Femur (tissue), 1 donor: ENCODE results near the gene ADO.
"Not testable (repeated sequence)": the region's sequence is repeated elsewhere in the genome, so short reads cannot be mapped to it uniquely, and the experiment has no call there.

ENCODE experiments used
- DNase-seq: peaks from one replicate; pipeline ENCODE4 v3.0.0-alpha.2; 2017

Gene ADO

GRCh38 chr10:62804356-62805230 is at the start of gene ADO:
ADO (plus strand) TSS chr10:62804720; CDS start chr10:62805060, 340 bp downstream.
- peak; percentile 92 for DNase-seq

GRCh38 chr10:62754963-62755362 is 49.6 kb upstream of the ADO start:
- no peak for DNase-seq

- DNase-seq, result no peak
These were observed 48.6 kb upstream of the ADO start for GRCh38 chr10:62755662-62756653.

GRCh38 chr10:62759599-62760175 is 44.8 kb upstream of the ADO start:
- peak; percentile 26 for DNase-seq

- DNase-seq, result peak; percentile 29
These were observed 44.1 kb upstream of the ADO start for GRCh38 chr10:62760401-62760800.

GRCh38 chr10:62761115-62761514 is 43.4 kb upstream of the ADO start:
- DNase-seq, result no peak

- no peak for DNase-seq
These were observed 41.4 kb upstream of the ADO start for GRCh38 chr10:62763155-62763554.

GRCh38 chr10:62764011-62764410 is 40.5 kb upstream of the ADO start:
- DNase-seq, result no peak

- no peak for DNase-seq
These were observed 38.8 kb upstream of the ADO start for GRCh38 chr10:62765726-62766125.

GRCh38 chr10:62766386-62766785 is 38.1 kb upstream of the ADO start:
- no peak for DNase-seq

- DNase-seq, result no peak
These were observed 34.8 kb upstream of the ADO start for GRCh38 chr10:62769574-62770242.

GRCh38 chr10:62772186-62772974 is 32.1 kb upstream of the ADO start:
- DNase-seq, result no peak

GRCh38 chr10:62778125-62778524 is 26.4 kb upstream of the ADO start:
- DNase-seq, result no peak

GRCh38 chr10:62779487-62780248 is 24.9 kb upstream of the ADO start:
- no peak for DNase-seq

GRCh38 chr10:62784537-62784936 is 20.0 kb upstream of the ADO start:
- not testable (repeated sequence) for DNase-seq

- DNase-seq, result not testable (repeated sequence)
These were observed 16.2 kb upstream of the ADO start for GRCh38 chr10:62788285-62788684.

GRCh38 chr10:62788861-62789467 is 15.6 kb upstream of the ADO start:
- no peak for DNase-seq

- no peak for DNase-seq
These were observed 14.4 kb upstream of the ADO start for GRCh38 chr10:62790019-62790555.

GRCh38 chr10:62790571-62790970 is 13.9 kb upstream of the ADO start:
- no peak for DNase-seq

- no peak for DNase-seq
These were observed 12.3 kb upstream of the ADO start for GRCh38 chr10:62792261-62792660.
